ENCODE results near the gene SSC5D.

Gene SSC5D

DNA sequence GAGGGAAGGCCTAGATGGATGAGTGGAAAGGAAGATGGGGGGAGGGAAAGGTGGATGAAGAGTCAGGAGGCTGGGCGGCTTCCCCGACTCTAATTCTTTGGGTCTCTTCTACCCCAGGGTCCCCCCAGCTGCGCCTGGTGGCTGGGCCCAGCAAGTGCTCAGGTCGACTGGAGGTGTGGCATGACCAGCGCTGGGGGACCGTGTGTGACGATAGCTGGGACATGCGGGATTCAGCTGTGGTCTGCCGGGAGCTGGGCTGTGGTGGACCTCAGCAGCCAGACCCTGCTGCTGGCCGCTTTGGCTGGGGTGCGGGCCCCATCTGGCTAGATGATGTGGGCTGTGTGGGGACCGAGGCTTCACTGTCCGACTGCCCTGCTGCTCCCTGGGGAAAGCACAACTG lies 9.5 kb downstream of the SSC5D start:
- no peak for TF ChIP-seq SNAI2 (CRISPR knock-in tag; IDR thresholded peaks at IDR 0.05)
- no peak for TF ChIP-seq ARNTL (CRISPR knock-in tag; IDR thresholded peaks at IDR 0.05; ENCODE audit: borderline replicate concordance, low read depth)
- TF ChIP-seq PATZ1 (CRISPR knock-in tag; IDR thresholded peaks at IDR 0.05; ENCODE audit: borderline replicate concordance): no peak
- TF ChIP-seq, protein P1, sequence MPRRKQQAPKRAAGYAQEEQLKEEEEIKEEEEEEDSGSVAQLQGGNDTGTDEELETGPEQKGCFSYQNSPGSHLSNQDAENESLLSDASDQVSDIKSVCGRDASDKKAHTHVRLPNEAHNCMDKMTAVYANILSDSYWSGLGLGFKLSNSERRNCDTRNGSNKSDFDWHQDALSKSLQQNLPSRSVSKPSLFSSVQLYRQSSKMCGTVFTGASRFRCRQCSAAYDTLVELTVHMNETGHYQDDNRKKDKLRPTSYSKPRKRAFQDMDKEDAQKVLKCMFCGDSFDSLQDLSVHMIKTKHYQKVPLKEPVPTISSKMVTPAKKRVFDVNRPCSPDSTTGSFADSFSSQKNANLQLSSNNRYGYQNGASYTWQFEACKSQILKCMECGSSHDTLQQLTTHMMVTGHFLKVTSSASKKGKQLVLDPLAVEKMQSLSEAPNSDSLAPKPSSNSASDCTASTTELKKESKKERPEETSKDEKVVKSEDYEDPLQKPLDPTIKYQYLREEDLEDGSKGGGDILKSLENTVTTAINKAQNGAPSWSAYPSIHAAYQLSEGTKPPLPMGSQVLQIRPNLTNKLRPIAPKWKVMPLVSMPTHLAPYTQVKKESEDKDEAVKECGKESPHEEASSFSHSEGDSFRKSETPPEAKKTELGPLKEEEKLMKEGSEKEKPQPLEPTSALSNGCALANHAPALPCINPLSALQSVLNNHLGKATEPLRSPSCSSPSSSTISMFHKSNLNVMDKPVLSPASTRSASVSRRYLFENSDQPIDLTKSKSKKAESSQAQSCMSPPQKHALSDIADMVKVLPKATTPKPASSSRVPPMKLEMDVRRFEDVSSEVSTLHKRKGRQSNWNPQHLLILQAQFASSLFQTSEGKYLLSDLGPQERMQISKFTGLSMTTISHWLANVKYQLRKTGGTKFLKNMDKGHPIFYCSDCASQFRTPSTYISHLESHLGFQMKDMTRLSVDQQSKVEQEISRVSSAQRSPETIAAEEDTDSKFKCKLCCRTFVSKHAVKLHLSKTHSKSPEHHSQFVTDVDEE (CRISPR knock-in tag; IDR thresholded peaks at IDR 0.05): no peak
- TF ChIP-seq ZNF565 (CRISPR knock-in tag; conservative IDR thresholded peaks at IDR 0.05; ENCODE audit: low read depth): no peak
- TF ChIP-seq OSR1 (CRISPR knock-in tag; IDR thresholded peaks at IDR 0.05): no peak
- no peak for TF ChIP-seq PPARA (CRISPR knock-in tag; IDR thresholded peaks at IDR 0.05; ENCODE audit: borderline replicate concordance)
- ATAC-seq: no peak

DNA sequence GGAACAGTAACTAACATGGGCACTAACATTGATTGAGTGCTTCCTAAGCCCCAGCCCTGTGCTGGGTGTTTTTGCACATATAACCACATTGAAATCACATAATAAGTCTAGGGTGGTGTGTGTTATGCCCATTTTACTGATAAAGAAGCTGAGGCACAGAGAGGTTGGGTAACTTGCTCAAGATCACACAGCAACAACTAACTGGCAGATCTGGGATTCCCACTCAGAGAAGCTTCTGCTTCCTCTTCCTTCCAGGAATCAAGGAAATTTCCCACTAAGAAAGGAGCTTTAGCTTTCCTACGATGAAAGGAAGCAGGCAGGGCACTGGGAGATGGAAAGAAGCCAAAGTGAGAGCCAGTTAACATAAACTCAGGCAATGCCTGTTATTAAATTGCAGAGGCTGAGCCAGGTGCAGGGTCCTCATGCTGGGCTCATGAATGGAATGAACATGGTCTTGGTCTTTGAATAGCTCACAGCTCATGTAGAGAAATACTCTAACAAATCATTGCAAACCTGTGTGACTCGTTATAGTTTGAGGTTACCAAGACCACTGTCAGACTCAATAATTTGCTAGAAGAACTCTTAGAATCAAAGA lies 10.1 kb downstream of the SSC5D start:
- no peak for ATAC-seq
- TF ChIP-seq, protein P2, sequence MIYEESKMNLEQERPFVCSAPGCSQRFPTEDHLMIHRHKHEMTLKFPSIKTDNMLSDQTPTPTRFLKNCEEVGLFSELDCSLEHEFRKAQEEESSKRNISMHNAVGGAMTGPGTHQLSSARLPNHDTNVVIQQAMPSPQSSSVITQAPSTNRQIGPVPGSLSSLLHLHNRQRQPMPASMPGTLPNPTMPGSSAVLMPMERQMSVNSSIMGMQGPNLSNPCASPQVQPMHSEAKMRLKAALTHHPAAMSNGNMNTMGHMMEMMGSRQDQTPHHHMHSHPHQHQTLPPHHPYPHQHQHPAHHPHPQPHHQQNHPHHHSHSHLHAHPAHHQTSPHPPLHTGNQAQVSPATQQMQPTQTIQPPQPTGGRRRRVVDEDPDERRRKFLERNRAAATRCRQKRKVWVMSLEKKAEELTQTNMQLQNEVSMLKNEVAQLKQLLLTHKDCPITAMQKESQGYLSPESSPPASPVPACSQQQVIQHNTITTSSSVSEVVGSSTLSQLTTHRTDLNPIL (CRISPR knock-in tag; IDR thresholded peaks at IDR 0.05; ENCODE audit: low read depth): no peak
- no peak for TF ChIP-seq ZNF70 (CRISPR knock-in tag; IDR thresholded peaks at IDR 0.05)
- TF ChIP-seq, protein P3, sequence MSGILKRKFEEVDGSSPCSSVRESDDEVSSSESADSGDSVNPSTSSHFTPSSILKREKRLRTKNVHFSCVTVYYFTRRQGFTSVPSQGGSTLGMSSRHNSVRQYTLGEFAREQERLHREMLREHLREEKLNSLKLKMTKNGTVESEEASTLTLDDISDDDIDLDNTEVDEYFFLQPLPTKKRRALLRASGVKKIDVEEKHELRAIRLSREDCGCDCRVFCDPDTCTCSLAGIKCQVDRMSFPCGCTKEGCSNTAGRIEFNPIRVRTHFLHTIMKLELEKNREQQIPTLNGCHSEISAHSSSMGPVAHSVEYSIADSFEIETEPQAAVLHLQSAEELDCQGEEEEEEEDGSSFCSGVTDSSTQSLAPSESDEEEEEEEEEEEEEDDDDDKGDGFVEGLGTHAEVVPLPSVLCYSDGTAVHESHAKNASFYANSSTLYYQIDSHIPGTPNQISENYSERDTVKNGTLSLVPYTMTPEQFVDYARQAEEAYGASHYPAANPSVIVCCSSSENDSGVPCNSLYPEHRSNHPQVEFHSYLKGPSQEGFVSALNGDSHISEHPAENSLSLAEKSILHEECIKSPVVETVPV (CRISPR knock-in tag; IDR thresholded peaks at IDR 0.05): no peak
- no peak for TF ChIP-seq PPARA (CRISPR knock-in tag; IDR thresholded peaks at IDR 0.05; ENCODE audit: borderline replicate concordance)
- no peak for TF ChIP-seq RARB (CRISPR knock-in tag; IDR thresholded peaks at IDR 0.05)
- no peak for TF ChIP-seq ZFP3 (CRISPR knock-in tag; IDR thresholded peaks at IDR 0.05)
- no peak for TF ChIP-seq TCF4 (CRISPR knock-in tag; IDR thresholded peaks at IDR 0.05; ENCODE audit: borderline replicate concordance)
- TF ChIP-seq ARNTL (CRISPR knock-in tag; IDR thresholded peaks at IDR 0.05; ENCODE audit: borderline replicate concordance, low read depth): no peak
- TF ChIP-seq SNAI2 (CRISPR knock-in tag; IDR thresholded peaks at IDR 0.05): no peak
- TF ChIP-seq BACH2 (CRISPR knock-in tag; IDR thresholded peaks at IDR 0.05; ENCODE audit: borderline replicate concordance): no peak
- no peak for TF ChIP-seq ESRRG (CRISPR knock-in tag; IDR thresholded peaks at IDR 0.05)
- TF ChIP-seq TOX (CRISPR knock-in tag; IDR thresholded peaks at IDR 0.05; ENCODE audit: borderline replicate concordance): no peak
- no peak for TF ChIP-seq GLIS3 (CRISPR knock-in tag; IDR thresholded peaks at IDR 0.05)
- TF ChIP-seq, protein P4, sequence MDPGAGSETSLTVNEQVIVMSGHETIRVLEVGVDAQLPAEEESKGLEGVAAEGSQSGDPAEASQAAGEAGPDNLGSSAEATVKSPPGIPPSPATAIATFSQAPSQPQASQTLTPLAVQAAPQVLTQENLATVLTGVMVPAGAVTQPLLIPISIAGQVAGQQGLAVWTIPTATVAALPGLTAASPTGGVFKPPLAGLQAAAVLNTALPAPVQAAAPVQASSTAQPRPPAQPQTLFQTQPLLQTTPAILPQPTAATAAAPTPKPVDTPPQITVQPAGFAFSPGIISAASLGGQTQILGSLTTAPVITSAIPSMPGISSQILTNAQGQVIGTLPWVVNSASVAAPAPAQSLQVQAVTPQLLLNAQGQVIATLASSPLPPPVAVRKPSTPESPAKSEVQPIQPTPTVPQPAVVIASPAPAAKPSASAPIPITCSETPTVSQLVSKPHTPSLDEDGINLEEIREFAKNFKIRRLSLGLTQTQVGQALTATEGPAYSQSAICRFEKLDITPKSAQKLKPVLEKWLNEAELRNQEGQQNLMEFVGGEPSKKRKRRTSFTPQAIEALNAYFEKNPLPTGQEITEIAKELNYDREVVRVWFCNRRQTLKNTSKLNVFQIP (CRISPR knock-in tag; IDR thresholded peaks at IDR 0.05; ENCODE audit: borderline replicate concordance, low read depth): no peak

DNA sequence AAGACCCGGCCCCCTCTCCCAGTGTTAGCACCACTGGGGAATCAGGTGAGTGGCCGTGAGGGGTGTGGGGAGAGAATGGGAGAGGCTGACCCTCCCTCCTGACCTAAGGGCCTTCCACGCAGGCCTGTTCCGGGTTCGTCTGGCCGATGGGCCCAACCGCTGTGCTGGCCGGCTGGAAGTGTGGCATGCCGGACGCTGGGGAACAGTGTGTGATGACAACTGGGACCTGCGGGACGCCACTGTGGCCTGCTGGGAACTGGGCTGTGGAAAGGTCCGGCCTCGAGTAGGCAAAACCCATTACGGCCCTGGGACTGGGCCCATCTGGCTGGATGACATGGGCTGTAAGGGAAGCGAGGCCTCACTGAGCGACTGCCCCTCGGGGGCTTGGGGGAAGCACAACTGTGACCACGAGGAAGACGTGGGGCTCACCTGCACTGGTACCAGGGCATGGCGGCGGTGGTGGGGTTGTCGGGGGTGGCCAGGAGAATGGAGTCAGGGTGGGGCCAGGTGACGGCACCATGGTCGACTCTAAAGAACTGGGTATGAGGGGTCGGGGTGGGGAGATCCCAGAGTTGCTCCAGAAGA lies 12.2 kb downstream of the SSC5D start:
- no peak for ATAC-seq
- TF ChIP-seq ZNF70 (CRISPR knock-in tag; IDR thresholded peaks at IDR 0.05) (no peak), TOX (CRISPR knock-in tag; IDR thresholded peaks at IDR 0.05; ENCODE audit: borderline replicate concordance) (no peak)

Measured in SK-N-SH treated with all-trans-retinoic acid at 6 μM for 48 hours (cell line).